Inferior parietal cortex (tissue), 1 donor: ENCODE results near the gene ZGLP1.
A peak's percentile ranks its signal among the peaks of the same experiment; 100 is the strongest.

Experiments used
- DNase-seq: peaks from one replicate; pipeline ENCODE4 v3.0.0-alpha.2; 2016; ENCODE audit errors: extremely low spot score

Gene ZGLP1

GRCh38 chr19:10277795-10278589 lies 31.6 kb downstream of the ZGLP1 start:
- DNase-seq, result no peak

- DNase-seq, result no peak
These were observed 35.0 kb downstream of the ZGLP1 start for GRCh38 chr19:10274589-10274988.

GRCh38 chr19:10271543-10272086 lies 38.0 kb downstream of the ZGLP1 start:
- no peak for DNase-seq

GRCh38 chr19:10270616-10271394 lies 38.8 kb downstream of the ZGLP1 start, which contains the start of gene ICAM1:
Gene ICAM1 (plus strand): TSS chr19:10271120. CDS start chr19:10271160, 40 bp downstream.
- no peak for DNase-seq

- no peak for DNase-seq
These were observed 39.4 kb downstream of the ZGLP1 start for GRCh38 chr19:10270180-10270615.

GRCh38 chr19:10269333-10270179 lies 40.1 kb downstream of the ZGLP1 start:
- peak; percentile 69 for DNase-seq

- DNase-seq, result no peak
These were observed 41.5 kb downstream of the ZGLP1 start for GRCh38 chr19:10268071-10268470.

GRCh38 chr19:10266706-10267105 lies 42.9 kb downstream of the ZGLP1 start:
- DNase-seq, result no peak

GRCh38 chr19:10262771-10263170 lies 46.8 kb downstream of the ZGLP1 start:
- no peak for DNase-seq

- DNase-seq, result no peak
These were observed 49.5 kb downstream of the ZGLP1 start for GRCh38 chr19:10260141-10260584.

GRCh38 chr19:10259162-10259905 lies 50.3 kb downstream of the ZGLP1 start:
- peak; percentile 79 for DNase-seq

GRCh38 chr19:10258080-10258710 lies 51.4 kb downstream of the ZGLP1 start:
- DNase-seq, result no peak

GRCh38 chr19:10256970-10257615 lies 52.5 kb downstream of the ZGLP1 start:
- no peak for DNase-seq

GRCh38 chr19:10256551-10256950 lies 53.1 kb downstream of the ZGLP1 start:
- no peak for DNase-seq

- DNase-seq, result no peak
These were observed 54.3 kb downstream of the ZGLP1 start for GRCh38 chr19:10255358-10255757.
